Central memory CD8-positive, alpha-beta T cell (primary cell): ENCODE data around the gene PFKL.

Experiments
- ATAC-seq: fragments of 150-1000 bp; cut with Tn5 transposase; replicated peaks from 2 replicates; pipeline ENCODE4 v1.10.0; 2022; ENCODE audit warnings: mild to moderate bottlenecking, moderate FRiP score, moderate number of reproducible peaks; ENCODE audit not compliant: poor library complexity, severe bottlenecking; ENCODE audit errors: extremely low read depth
- DNase-seq, 2 donors: peaks; one replicate each; pipeline ENCODE4 v3.0.0; 2021; ENCODE audit warnings: low spot score in 2 of 2
- H3K27ac Mint-ChIP-seq: one replicate; pipeline ENCODE4 v1.8.0; 2022; ENCODE audit warnings: low read depth, mild to moderate bottlenecking, moderate library complexity, mixed read lengths
- H3K27me3 Mint-ChIP-seq: one replicate; pipeline ENCODE4 v1.8.0; 2022; ENCODE audit warnings: mixed read lengths
- H3K36me3 Mint-ChIP-seq: one replicate; pipeline ENCODE4 v1.8.0; 2022; ENCODE audit warnings: mild to moderate bottlenecking, moderate library complexity, mixed read lengths; ENCODE audit not compliant: insufficient read depth
- H3K4me1 Mint-ChIP-seq: one replicate; pipeline ENCODE4 v1.8.0; 2022; ENCODE audit warnings: mixed read lengths
- H3K4me3 Mint-ChIP-seq: one replicate; pipeline ENCODE4 v1.8.0; 2022; ENCODE audit warnings: mild to moderate bottlenecking, moderate library complexity, mixed read lengths
- H3K9me3 Mint-ChIP-seq: one replicate; pipeline ENCODE4 v1.8.0; 2022; ENCODE audit warnings: mixed read lengths

Gene PFKL

GRCh38 chr21:44315691-44316203 lies 15.9 kb downstream of the PFKL start:
- H3K9me3 Mint-ChIP-seq = no peaks in the 10 kb centered on the region
- H3K36me3 Mint-ChIP-seq = peaks cover 10% of the 10 kb centered on the region
- H3K4me1 Mint-ChIP-seq = peaks cover 8% of the 10 kb centered on the region
- no peak for ATAC-seq
- no peak for DNase-seq
- H3K27me3 Mint-ChIP-seq = no peaks in the 10 kb centered on the region
- H3K27ac Mint-ChIP-seq = no peak overlapping the region
- H3K4me3 Mint-ChIP-seq = no peak overlapping the region

DNA sequence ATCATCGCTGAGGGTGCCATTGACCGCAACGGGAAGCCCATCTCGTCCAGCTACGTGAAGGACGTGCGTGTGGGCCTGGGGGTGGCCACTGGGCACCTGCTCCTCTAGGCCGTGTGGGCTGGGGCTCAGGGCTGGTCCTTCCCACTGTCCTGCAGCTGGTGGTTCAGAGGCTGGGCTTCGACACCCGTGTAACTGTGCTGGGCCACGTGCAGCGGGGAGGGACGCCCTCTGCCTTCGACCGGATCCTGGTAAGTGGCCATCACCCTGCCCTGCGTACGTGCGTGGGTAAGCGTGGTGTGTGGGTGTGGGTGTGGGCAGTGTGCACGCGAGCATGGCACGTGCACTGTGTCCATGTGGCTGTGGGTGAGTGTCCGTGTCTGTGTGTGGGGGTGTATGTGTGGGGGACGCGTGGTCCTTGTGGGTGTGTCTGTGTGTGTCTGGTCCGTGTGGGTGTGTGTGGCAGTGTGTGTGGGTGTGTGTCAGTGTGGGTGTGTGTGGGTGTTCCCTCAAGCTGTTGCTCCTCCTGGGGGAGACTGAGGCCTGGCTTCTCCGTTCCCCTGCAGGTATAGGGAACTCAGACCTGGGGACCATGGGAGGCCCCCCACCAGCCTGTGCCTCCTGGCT lies 16.5 kb downstream of the PFKL start:
- DNase-seq (no peak), ATAC-seq (no peak)
- H3K27me3 Mint-ChIP-seq = no peaks in the 10 kb centered on the region
- H3K36me3 Mint-ChIP-seq = peaks cover 8% of the 10 kb centered on the region
- H3K4me3 Mint-ChIP-seq = no peak overlapping the region
- no peaks in the 10 kb centered on the region for H3K9me3 Mint-ChIP-seq
- no peak overlapping the region for H3K27ac Mint-ChIP-seq
- peaks cover 4% of the 10 kb centered on the region for H3K4me1 Mint-ChIP-seq

- peaks cover 6% of the 10 kb centered on the region for H3K36me3 Mint-ChIP-seq
- ATAC-seq (no peak), DNase-seq (no peak)
- no peak overlapping the region for H3K4me3 Mint-ChIP-seq
- no peaks in the 10 kb centered on the region for H3K9me3 Mint-ChIP-seq
- no peaks in the 10 kb centered on the region for H3K27me3 Mint-ChIP-seq
- H3K27ac Mint-ChIP-seq = no peak overlapping the region
- no peaks in the 10 kb centered on the region for H3K4me1 Mint-ChIP-seq
These were observed 17.5 kb downstream of the PFKL start for GRCh38 chr21:44317241-44317782.

GRCh38 chr21:44317871-44318270 lies 18.0 kb downstream of the PFKL start:
- Mint-ChIP-seq H3K4me3 (no peak overlapping the region), H3K27ac (no peak overlapping the region), H3K9me3 (no peaks in the 10 kb centered on the region), H3K27me3 (no peaks in the 10 kb centered on the region), H3K4me1 (no peaks in the 10 kb centered on the region), H3K36me3 (peaks cover 7% of the 10 kb centered on the region)
- ATAC-seq (no peak), DNase-seq (no peak)

DNA sequence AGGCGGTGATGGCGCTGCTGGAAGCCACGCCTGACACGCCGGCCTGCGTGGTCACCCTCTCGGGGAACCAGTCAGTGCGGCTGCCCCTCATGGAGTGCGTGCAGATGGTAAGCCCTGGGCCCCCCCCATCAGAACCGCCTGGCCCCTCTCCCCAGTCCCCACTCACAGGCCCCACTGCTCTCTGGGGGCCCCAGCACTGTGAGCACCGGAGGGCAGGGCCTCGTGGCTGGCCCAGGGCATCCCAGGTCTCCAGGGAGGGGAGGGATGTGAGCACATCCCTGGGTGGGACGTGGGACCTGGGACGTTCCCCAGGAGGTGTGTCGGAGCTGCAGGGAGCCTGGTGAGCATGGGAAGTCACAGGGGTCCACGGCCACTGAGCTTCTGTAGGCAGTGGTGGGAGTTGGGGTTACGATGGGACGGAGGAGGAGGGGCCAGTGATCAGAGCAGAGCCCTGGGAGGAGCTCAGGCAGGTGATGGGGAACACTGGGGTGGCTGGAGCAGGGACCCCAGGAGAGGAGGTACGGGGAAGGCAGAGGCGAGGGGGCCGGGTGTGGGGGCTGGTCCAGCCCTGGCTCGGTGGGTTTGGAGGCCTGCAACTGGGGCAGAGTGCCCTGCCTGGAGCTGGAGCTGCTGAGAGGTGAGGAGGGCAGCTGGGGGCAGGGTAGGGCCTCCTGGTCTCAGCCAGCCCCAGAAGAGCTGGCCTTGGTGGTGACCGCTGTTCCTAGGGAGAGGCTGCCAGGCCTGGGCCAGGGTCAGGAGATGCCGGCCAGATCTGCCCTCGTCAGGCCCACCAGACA lies 18.8 kb downstream of the PFKL start:
- no peak for DNase-seq
- Mint-ChIP-seq H3K4me3 (no peak overlapping the region), H3K27me3 (no peaks in the 10 kb centered on the region), H3K4me1 (no peaks in the 10 kb centered on the region), H3K36me3 (peaks cover 7% of the 10 kb centered on the region), H3K9me3 (no peaks in the 10 kb centered on the region), H3K27ac (no peak overlapping the region)
- no peak for ATAC-seq

- H3K9me3 Mint-ChIP-seq = no peaks in the 10 kb centered on the region
- H3K4me3 Mint-ChIP-seq = no peak overlapping the region
- no peaks in the 10 kb centered on the region for H3K27me3 Mint-ChIP-seq
- DNase-seq (no peak), ATAC-seq (no peak)
- H3K36me3 Mint-ChIP-seq = peaks cover 6% of the 10 kb centered on the region
- H3K27ac Mint-ChIP-seq = no peak overlapping the region
- H3K4me1 Mint-ChIP-seq = no peaks in the 10 kb centered on the region
These were observed 19.7 kb downstream of the PFKL start for GRCh38 chr21:44319407-44320065.

GRCh38 chr21:44320847-44321246 lies 21.0 kb downstream of the PFKL start:
- no peak for DNase-seq
- Mint-ChIP-seq H3K27me3 (no peaks in the 10 kb centered on the region), H3K4me1 (no peaks in the 10 kb centered on the region), H3K27ac (no peak overlapping the region), H3K4me3 (no peak overlapping the region), H3K36me3 (peaks cover 9% of the 10 kb centered on the region), H3K9me3 (no peaks in the 10 kb centered on the region)
- ATAC-seq = no peak

DNA sequence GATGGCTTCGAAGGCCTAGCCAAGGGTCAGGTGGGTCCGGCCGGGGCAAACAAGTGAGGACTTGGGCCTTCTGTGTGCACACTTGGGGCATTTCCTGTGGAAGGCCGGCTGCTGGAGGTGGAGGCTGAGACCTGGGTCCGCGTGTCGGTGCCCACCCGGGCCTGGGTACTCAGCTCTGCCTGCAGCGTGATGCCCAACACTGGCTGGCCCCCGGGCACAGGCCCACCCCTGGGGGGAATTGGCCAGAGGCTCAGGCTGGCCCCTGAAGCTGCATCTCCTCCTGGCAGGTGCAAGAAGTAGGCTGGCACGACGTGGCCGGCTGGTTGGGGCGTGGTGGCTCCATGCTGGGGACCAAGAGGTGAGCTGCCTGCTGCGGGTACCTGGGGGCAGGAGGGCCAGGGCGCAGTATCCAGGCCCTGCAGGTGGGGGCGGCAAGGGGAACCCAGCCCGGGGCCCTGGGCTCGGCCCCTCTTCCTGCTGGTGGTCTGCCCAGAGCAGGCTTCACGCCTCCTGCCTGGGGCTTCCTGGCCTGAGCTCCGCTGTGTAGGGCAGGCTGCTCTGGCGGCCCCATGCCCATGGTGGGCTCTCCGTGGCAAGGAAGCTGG lies 22.1 kb downstream of the PFKL start:
- Mint-ChIP-seq H3K27me3 (no peaks in the 10 kb centered on the region), H3K36me3 (peaks cover 6% of the 10 kb centered on the region), H3K27ac (no peak overlapping the region), H3K4me1 (no peaks in the 10 kb centered on the region), H3K4me3 (no peak overlapping the region), H3K9me3 (no peaks in the 10 kb centered on the region)
- no peak for ATAC-seq
- no peak for DNase-seq

DNA sequence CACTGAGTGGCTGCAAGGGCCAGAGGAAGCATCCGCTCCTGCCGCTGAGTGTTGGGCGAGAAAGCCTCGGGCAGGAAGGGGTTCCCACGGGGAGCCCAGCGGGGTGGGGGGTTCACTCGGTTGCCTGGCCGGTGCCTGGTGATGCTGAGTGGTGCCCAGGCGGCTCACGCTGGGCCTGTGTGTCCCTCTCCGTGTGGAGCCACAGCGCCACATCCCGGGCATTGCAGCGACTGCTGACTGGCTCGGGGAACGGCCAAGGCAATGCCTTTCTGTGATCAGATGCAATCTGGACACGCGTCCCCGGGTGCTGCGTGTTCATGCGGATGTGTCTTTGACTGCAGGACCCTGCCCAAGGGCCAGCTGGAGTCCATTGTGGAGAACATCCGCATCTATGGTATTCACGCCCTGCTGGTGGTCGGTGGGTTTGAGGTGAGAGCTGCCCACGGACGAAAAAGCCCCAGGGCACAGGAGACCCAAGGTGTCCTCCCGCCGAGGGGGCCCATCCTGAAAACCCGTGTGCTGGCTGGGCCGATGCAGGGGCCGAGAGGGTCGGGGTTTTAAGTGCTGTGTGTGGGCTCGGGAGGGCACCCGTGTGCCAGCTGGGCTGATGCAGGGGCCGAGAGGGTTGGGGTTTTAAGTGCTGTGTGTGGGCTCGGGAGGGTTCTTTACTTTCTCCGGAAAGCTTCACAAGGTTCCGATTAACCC lies 22.9 kb downstream of the PFKL start:
- H3K4me3 Mint-ChIP-seq = no peak overlapping the region
- H3K36me3 Mint-ChIP-seq = peaks cover 6% of the 10 kb centered on the region
- no peaks in the 10 kb centered on the region for H3K27me3 Mint-ChIP-seq
- no peak for DNase-seq
- no peak for ATAC-seq
- no peak overlapping the region for H3K27ac Mint-ChIP-seq
- H3K4me1 Mint-ChIP-seq = no peaks in the 10 kb centered on the region
- no peaks in the 10 kb centered on the region for H3K9me3 Mint-ChIP-seq

DNA sequence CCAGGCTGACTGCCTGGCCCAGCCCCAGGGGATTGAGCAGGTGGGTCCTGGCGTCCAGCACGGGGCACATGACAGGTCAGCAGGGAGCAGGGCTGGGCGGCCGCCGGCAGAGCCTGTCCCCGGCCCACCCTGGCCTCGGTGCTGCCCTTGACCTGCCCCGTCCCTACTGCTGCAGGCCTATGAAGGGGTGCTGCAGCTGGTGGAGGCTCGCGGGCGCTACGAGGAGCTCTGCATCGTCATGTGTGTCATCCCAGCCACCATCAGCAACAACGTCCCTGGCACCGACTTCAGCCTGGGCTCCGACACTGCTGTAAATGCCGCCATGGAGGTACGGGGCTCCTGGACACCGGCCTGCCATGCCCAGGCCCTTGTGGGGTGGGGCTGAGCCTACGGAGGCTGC lies 23.7 kb downstream of the PFKL start:
- Mint-ChIP-seq H3K4me1 (no peaks in the 10 kb centered on the region), H3K36me3 (peaks cover 6% of the 10 kb centered on the region), H3K4me3 (no peak overlapping the region), H3K27ac (no peak overlapping the region), H3K27me3 (no peaks in the 10 kb centered on the region), H3K9me3 (no peaks in the 10 kb centered on the region)
- no peak for DNase-seq
- no peak for ATAC-seq

GRCh38 chr21:44324106-44324853 lies 24.4 kb downstream of the PFKL start:
- no peak overlapping the region for H3K4me3 Mint-ChIP-seq

GRCh38 chr21:44324854-44325107 lies 24.9 kb downstream of the PFKL start:
- no peaks in the 10 kb centered on the region for H3K4me1 Mint-ChIP-seq
- DNase-seq (no peak), ATAC-seq (no peak)
- H3K36me3 Mint-ChIP-seq = peaks cover 9% of the 10 kb centered on the region
- H3K27me3 Mint-ChIP-seq = no peaks in the 10 kb centered on the region
- H3K9me3 Mint-ChIP-seq = no peaks in the 10 kb centered on the region
- no peak overlapping the region for H3K27ac Mint-ChIP-seq
- H3K4me3 Mint-ChIP-seq = no peak overlapping the region

More at GRCh38 chr21:44324106-44324853, 24.4 kb downstream of the PFKL start:
- H3K9me3 Mint-ChIP-seq = no peaks in the 10 kb centered on the region
- ATAC-seq (no peak), DNase-seq (no peak)
- H3K4me1 Mint-ChIP-seq = no peaks in the 10 kb centered on the region
- H3K27ac Mint-ChIP-seq = no peak overlapping the region
- H3K36me3 Mint-ChIP-seq = peaks cover 9% of the 10 kb centered on the region
- no peaks in the 10 kb centered on the region for H3K27me3 Mint-ChIP-seq
